Stimulated activated naive B cell treated with anti-CD40 and anti-IgM and Interleukin-4, amounts not matched to agents 10 μg/mL and 1 μg/mL and 100 μg/mL, for 72 hours (primary cell): Measurements from ENCODE around the gene SH3GL1.
"Not testable (repeated sequence)": the region's sequence is repeated elsewhere in the genome, so short reads cannot be mapped to it uniquely, and the experiment has no call there.

Source experiments
- ATAC-seq, 2 donors: fragments of 150-1000 bp; cut with Tn5 transposase; replicated peaks; 2 replicates each; pipeline ENCODE4 v1.10.0; 2021; ENCODE audit warnings: moderate library complexity in 1 of 2
- DNase-seq: peaks from one replicate; pipeline ENCODE4 v3.0.0; 2021
- H3K27ac Mint-ChIP-seq: one replicate; pipeline ENCODE4 v1.8.0; 2022; ENCODE audit warnings: mild to moderate bottlenecking, mixed read lengths
- H3K27me3 Mint-ChIP-seq, 2 donors: one replicate each; pipeline ENCODE4 v1.8.0; 2022; ENCODE audit warnings: mixed read lengths in 2 of 2
- H3K36me3 Mint-ChIP-seq, 2 donors: one replicate each; pipeline ENCODE4 v1.8.0; 2022; ENCODE audit warnings: mixed read lengths in 2 of 2, mild to moderate bottlenecking in 1 of 2
- H3K4me1 Mint-ChIP-seq, 2 donors: one replicate each; pipeline ENCODE4 v1.8.0; 2022; ENCODE audit warnings: mixed read lengths in 2 of 2, mild to moderate bottlenecking in 1 of 2
- H3K4me3 Mint-ChIP-seq, 2 donors: one replicate each; pipeline ENCODE4 v1.8.0; 2022; ENCODE audit warnings: mild to moderate bottlenecking in 2 of 2, mixed read lengths in 2 of 2, moderate library complexity in 1 of 2
- H3K9me3 Mint-ChIP-seq, 2 donors: one replicate each; pipeline ENCODE4 v1.8.0; 2022; ENCODE audit warnings: mixed read lengths in 2 of 2, mild to moderate bottlenecking in 1 of 2

SH3GL1 gene

GRCh38 chr19:4347521-4347920 is 52.8 kb downstream of the SH3GL1 start:
- Mint-ChIP-seq H3K4me3 (no peak overlapping the region), H3K4me1 (peaks cover 13 to 34% of the 10 kb centered on the region in 2 donors)

GRCh38 chr19:4346020-4346383 is 54.3 kb downstream of the SH3GL1 start:
- ATAC-seq (no peak), DNase-seq (no peak)
- H3K27ac Mint-ChIP-seq: no peak overlapping the region
- H3K9me3 Mint-ChIP-seq: no peaks in the 10 kb centered on the region
- peaks cover 18 to 41% of the 10 kb centered on the region in 2 donors for H3K4me1 Mint-ChIP-seq
- peak overlapping the region in 1 of 2 donors; percentile 3 for H3K4me3 Mint-ChIP-seq
- H3K36me3 Mint-ChIP-seq: peaks cover 32 to 42% of the 10 kb centered on the region in 2 donors
- no peaks in the 10 kb centered on the region for H3K27me3 Mint-ChIP-seq

More at GRCh38 chr19:4347521-4347920, 52.8 kb downstream of the SH3GL1 start:
- ATAC-seq (no peak), DNase-seq (no peak)
- Mint-ChIP-seq H3K27ac (no peak overlapping the region), H3K27me3 (no peaks in the 10 kb centered on the region), H3K9me3 (no peaks in the 10 kb centered on the region), H3K36me3 (peaks cover 32 to 42% of the 10 kb centered on the region in 2 donors)

- peaks cover 17 to 36% of the 10 kb centered on the region in 2 donors for H3K4me1 Mint-ChIP-seq
- DNase-seq (no peak), ATAC-seq (no peak)
- H3K27ac Mint-ChIP-seq: no peak overlapping the region
- no peak overlapping the region for H3K4me3 Mint-ChIP-seq
- peaks cover 29 to 38% of the 10 kb centered on the region in 2 donors for H3K36me3 Mint-ChIP-seq
- no peaks in the 10 kb centered on the region for H3K9me3 Mint-ChIP-seq
- H3K27me3 Mint-ChIP-seq: no peaks in the 10 kb centered on the region
These were observed 54.9 kb downstream of the SH3GL1 start for GRCh38 chr19:4345342-4346019.

GRCh38 chr19:4343370-4344307 is 56.7 kb downstream of the SH3GL1 start, which contains the start of gene MPND:
TSS of gene MPND (plus strand) at chr19:4343562. CDS start at chr19:4343594, 32 bp downstream.
- Mint-ChIP-seq H3K36me3 (peaks cover 20 to 25% of the 10 kb centered on the region in 2 donors), H3K4me3 (peak within 1 kb of the TSS; percentile 94 to 98), H3K9me3 (no peaks in the 10 kb centered on the region), H3K27me3 (no peaks in the 10 kb centered on the region), H3K4me1 (peaks cover 18 to 42% of the 10 kb centered on the region in 2 donors), H3K27ac (peak within 1 kb of the TSS; percentile 95)
- DNase-seq: peak; percentile 85
- peak; percentile 77 to 81 for ATAC-seq

GRCh38 chr19:4342615-4343369 is 57.6 kb downstream of the SH3GL1 start:
- ATAC-seq: peak; percentile 90 to 91
- Mint-ChIP-seq H3K36me3 (peaks cover 18 to 19% of the 10 kb centered on the region in 2 donors), H3K27me3 (no peaks in the 10 kb centered on the region), H3K9me3 (no peaks in the 10 kb centered on the region), H3K27ac (peak overlapping the region; percentile 95), H3K4me1 (peaks cover 25 to 50% of the 10 kb centered on the region in 2 donors), H3K4me3 (peak overlapping the region; percentile 94 to 98)
- peak; percentile 95 for DNase-seq

- Mint-ChIP-seq H3K4me3 (peak overlapping the region; percentile 94 to 98), H3K27me3 (no peaks in the 10 kb centered on the region), H3K4me1 (peaks cover 26 to 53% of the 10 kb centered on the region in 2 donors), H3K36me3 (peaks cover 17% of the 10 kb centered on the region in 2 donors), H3K9me3 (no peaks in the 10 kb centered on the region), H3K27ac (peak overlapping the region; percentile 95)
- ATAC-seq: no peak
- no peak for DNase-seq
These were observed 58.1 kb downstream of the SH3GL1 start for GRCh38 chr19:4342314-4342614.

GRCh38 chr19:4338441-4339355 is 61.6 kb downstream of the SH3GL1 start, which contains the start of gene STAP2:
TSS of gene STAP2 (minus strand) at chr19:4338827. CDS start at chr19:4338753, 74 bp downstream.
- Mint-ChIP-seq H3K4me3 (peak within 1 kb of the TSS; percentile 86 to 91), H3K27ac (peak within 1 kb of the TSS; percentile 95), H3K36me3 (peaks cover 8 to 17% of the 10 kb centered on the region in 2 donors), H3K9me3 (peaks cover 11 to 14% of the 10 kb centered on the region in 2 donors), H3K4me1 (peaks cover 25 to 35% of the 10 kb centered on the region in 2 donors), H3K27me3 (no peaks in the 10 kb centered on the region)
- no peak for DNase-seq
- ATAC-seq: no peak

GRCh38 chr19:4337906-4338440 is 62.4 kb downstream of the SH3GL1 start:
- no peak for ATAC-seq
- Mint-ChIP-seq H3K4me3 (peak overlapping the region; percentile 86 to 91), H3K9me3 (peaks cover 11 to 14% of the 10 kb centered on the region in 2 donors), H3K36me3 (peaks cover 8 to 19% of the 10 kb centered on the region in 2 donors), H3K27ac (peak overlapping the region; percentile 95), H3K27me3 (no peaks in the 10 kb centered on the region), H3K4me1 (peaks cover 21 to 30% of the 10 kb centered on the region in 2 donors)
- no peak for DNase-seq

GRCh38 chr19:4334929-4335570 is 65.3 kb downstream of the SH3GL1 start:
- no peak overlapping the region for H3K27ac Mint-ChIP-seq
- ATAC-seq (no peak), DNase-seq (no peak)
- H3K9me3 Mint-ChIP-seq: peaks cover 11 to 14% of the 10 kb centered on the region in 2 donors
- H3K36me3 Mint-ChIP-seq: peaks cover 10 to 23% of the 10 kb centered on the region in 2 donors
- no peaks in the 10 kb centered on the region for H3K27me3 Mint-ChIP-seq
- peaks cover 16 to 21% of the 10 kb centered on the region in 2 donors for H3K4me1 Mint-ChIP-seq
- no peak overlapping the region for H3K4me3 Mint-ChIP-seq

- Mint-ChIP-seq H3K27me3 (peaks cover 12 to 33% of the 10 kb centered on the region in 2 donors), H3K36me3 (peaks cover 7 to 24% of the 10 kb centered on the region in 2 donors), H3K9me3 (peaks cover 11 to 12% of the 10 kb centered on the region in 2 donors), H3K27ac (peak overlapping the region; percentile 65), H3K4me3 (peak overlapping the region in 1 of 2 donors; percentile 85), H3K4me1 (peaks cover 27 to 36% of the 10 kb centered on the region in 2 donors)
- DNase-seq (no peak), ATAC-seq (no peak)
These were observed 70.5 kb downstream of the SH3GL1 start for GRCh38 chr19:4329858-4330257.

GRCh38 chr19:4328991-4329681 is 71.2 kb downstream of the SH3GL1 start:
- Mint-ChIP-seq H3K36me3 (peaks cover 2 to 17% of the 10 kb centered on the region in 2 donors), H3K4me1 (peaks cover 27 to 36% of the 10 kb centered on the region in 2 donors), H3K27ac (peak overlapping the region; percentile 94), H3K4me3 (peak overlapping the region; percentile 85 to 87), H3K27me3 (peaks cover 12 to 33% of the 10 kb centered on the region in 2 donors)
- peak; percentile 54 for DNase-seq
- peak in 1 of 2 donors; percentile 11 for ATAC-seq
- not testable (repeated sequence) for H3K9me3 Mint-ChIP-seq
